ENCODE results near the gene NRXN3. TPM values are rescaled to one million over a fixed set of nuclear protein-coding genes. Genes with fewer than 3 reads are reported as not detected.

NRXN3 gene
- total RNA-seq, 1 experiment from 2014 or later, result not detected

DNA sequence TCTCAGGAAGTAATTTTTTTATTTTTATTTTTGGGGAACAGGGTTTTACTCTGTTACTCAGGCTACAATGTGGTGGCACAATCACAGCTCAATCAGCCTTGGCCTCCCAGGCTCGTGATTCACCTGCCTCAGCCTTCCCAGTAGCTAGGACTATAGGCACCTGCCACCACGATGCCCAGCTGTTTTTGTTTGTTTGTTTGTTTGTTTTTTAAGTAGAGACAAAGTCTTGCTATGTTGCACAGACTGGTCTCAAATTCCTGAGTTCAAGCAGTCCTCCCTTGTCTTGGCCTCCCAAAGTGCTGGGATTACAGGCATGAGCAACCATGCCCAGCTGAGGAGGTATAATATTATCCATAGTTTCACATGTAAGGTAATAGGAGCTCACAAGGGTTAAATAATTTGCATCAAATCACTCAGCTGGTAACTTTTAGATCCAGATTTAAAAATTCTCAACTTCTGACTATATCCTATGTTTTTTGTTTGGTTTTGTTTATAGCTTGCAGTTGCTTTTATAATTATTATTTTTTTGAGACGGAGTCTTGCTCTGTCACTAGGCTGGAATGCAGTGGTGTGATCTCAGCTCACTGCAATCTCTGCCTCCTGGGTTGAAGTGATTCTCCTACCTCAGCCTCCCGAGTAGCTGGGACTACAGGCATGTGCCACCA is 1411.9 kb downstream of the NRXN3 start:
- Histone ChIP-seq H2AFZ (no peak overlapping the region), H3K36me3 (ENCODE audit: low read depth) (no peaks in the 10 kb centered on the region), H3K27ac (no peak overlapping the region), H3K4me3 (no peak overlapping the region), H3F3A (ENCODE audit: insufficient read depth, low read depth) (no peaks in the 10 kb centered on the region), H3K4me2 (no peak overlapping the region), H3K9me2 (ENCODE audit: insufficient read depth) (no peaks in the 10 kb centered on the region), H3K9me3 (ENCODE audit: insufficient read depth, low read depth) (no peaks in the 10 kb centered on the region), H3K79me2 (ENCODE audit: low read depth) (no peaks in the 10 kb centered on the region), H4K20me1 (ENCODE audit: insufficient read depth) (no peaks in the 10 kb centered on the region), H3K27me3 (ENCODE audit: insufficient read depth, low read depth) (no peaks in the 10 kb centered on the region), H3K4me1 (replicated peaks; ENCODE audit: insufficient read depth) (no peaks in the 10 kb centered on the region)
- CTCF ChIA-PET, result no interaction called here
- intact Hi-C loops (cut with micrococcal nuclease; ENCODE audit: unreplicated experiment), result no loop called here
- no peak for DNase-seq
- POLR2A ChIA-PET (ENCODE audit: unreplicated experiment), result interaction anchor here (0.7 kb wide), 1 partner anchor 340 kb away, joined by 4 read pairs; no protein-coding TSS in a partner anchor
- no peak for TF ChIP-seq EZH2 (IDR thresholded peaks at IDR 0.05; ENCODE audit: low read depth)
- TF ChIP-seq, protein P1, sequence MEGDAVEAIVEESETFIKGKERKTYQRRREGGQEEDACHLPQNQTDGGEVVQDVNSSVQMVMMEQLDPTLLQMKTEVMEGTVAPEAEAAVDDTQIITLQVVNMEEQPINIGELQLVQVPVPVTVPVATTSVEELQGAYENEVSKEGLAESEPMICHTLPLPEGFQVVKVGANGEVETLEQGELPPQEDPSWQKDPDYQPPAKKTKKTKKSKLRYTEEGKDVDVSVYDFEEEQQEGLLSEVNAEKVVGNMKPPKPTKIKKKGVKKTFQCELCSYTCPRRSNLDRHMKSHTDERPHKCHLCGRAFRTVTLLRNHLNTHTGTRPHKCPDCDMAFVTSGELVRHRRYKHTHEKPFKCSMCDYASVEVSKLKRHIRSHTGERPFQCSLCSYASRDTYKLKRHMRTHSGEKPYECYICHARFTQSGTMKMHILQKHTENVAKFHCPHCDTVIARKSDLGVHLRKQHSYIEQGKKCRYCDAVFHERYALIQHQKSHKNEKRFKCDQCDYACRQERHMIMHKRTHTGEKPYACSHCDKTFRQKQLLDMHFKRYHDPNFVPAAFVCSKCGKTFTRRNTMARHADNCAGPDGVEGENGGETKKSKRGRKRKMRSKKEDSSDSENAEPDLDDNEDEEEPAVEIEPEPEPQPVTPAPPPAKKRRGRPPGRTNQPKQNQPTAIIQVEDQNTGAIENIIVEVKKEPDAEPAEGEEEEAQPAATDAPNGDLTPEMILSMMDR (conservative IDR thresholded peaks at IDR 0.05), result no peak
- no TSS peak for BruUV-seq (replicated peaks)

DNA sequence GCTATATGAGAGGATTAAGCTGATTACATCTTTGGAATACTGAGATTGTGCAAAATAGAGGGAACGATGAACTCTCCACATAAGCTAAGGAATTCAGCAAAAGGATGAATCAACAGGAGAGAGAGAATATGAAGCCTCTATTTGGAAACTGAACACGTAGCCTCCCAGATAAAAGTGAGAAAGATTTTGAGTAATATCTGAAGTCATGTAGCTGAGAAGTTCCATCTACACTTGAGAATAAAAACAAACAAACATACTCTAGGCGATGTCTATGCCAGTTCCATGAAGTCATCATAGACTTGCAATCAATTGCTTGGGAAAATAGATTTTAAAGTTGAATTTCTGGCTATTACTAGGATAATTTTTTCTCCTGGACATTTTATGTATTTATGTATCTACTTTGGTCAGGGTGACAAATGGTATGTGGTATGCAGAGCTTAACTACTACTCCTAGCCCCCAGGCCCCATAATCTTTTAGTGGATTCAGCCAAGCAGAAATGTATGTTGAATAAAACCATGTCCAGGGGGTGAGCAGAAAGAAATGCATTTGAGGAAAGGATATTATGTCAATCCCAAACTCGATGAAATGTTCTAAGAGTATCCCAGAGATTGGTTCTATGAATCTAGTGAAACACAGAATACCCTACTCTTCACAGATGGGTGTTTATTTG is 1413.7 kb downstream of the NRXN3 start:
- POLR2A ChIA-PET (ENCODE audit: unreplicated experiment), result no interaction called here
- no peaks in the 10 kb centered on the region for H3K9me2 ChIP-seq (ENCODE audit: insufficient read depth)
- no peaks in the 10 kb centered on the region for H3K9me3 ChIP-seq (ENCODE audit: insufficient read depth, low read depth)
- no peak for DNase-seq
- H3K4me1 ChIP-seq (replicated peaks; ENCODE audit: insufficient read depth), result no peaks in the 10 kb centered on the region
- CTCF ChIA-PET, result no interaction called here
- no peak overlapping the region for H2AFZ ChIP-seq
- H3K79me2 ChIP-seq (ENCODE audit: low read depth), result no peaks in the 10 kb centered on the region
- H4K20me1 ChIP-seq (ENCODE audit: insufficient read depth), result no peaks in the 10 kb centered on the region
- TF ChIP-seq EZH2 (IDR thresholded peaks at IDR 0.05; ENCODE audit: low read depth), result no peak
- TF ChIP-seq, protein P1 (conservative IDR thresholded peaks at IDR 0.05), result no peak
- H3K36me3 ChIP-seq (ENCODE audit: low read depth), result no peaks in the 10 kb centered on the region
- intact Hi-C loops (cut with micrococcal nuclease; ENCODE audit: unreplicated experiment), result no loop called here
- no peak overlapping the region for H3K4me3 ChIP-seq
- no peaks in the 10 kb centered on the region for H3F3A ChIP-seq (ENCODE audit: insufficient read depth, low read depth)
- H3K27me3 ChIP-seq (ENCODE audit: insufficient read depth, low read depth), result no peaks in the 10 kb centered on the region
- no peak overlapping the region for H3K27ac ChIP-seq
- no TSS peak for BruUV-seq (replicated peaks)
- H3K4me2 ChIP-seq, result no peak overlapping the region

DNA sequence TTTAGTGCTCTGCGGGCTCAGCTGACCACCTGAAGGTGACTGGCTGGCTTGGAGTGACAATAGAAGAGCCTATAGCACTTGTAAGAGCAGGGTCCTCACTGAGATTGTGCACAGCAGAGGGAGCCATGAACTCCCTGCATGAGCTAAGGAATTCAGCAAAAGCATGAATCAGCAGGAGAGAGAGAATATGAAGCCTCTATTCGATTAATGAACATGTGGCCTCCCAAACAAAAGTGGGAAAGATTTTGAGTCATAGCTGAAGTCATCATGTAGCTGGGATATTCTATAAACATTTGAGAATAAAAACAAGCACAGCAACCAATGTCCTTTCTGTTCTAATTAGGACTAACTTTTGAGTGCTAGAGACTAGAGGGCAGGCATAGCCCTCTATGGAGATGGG is 1414.5 kb downstream of the NRXN3 start:
- no peaks in the 10 kb centered on the region for H3K9me2 ChIP-seq (ENCODE audit: insufficient read depth)
- H3K4me3 ChIP-seq, result no peak overlapping the region
- H3K27ac ChIP-seq, result no peak overlapping the region
- no peaks in the 10 kb centered on the region for H4K20me1 ChIP-seq (ENCODE audit: insufficient read depth)
- CTCF ChIA-PET, result no interaction called here
- no peaks in the 10 kb centered on the region for H3K4me1 ChIP-seq (replicated peaks; ENCODE audit: insufficient read depth)
- DNase-seq, result no peak
- H3K79me2 ChIP-seq (ENCODE audit: low read depth), result no peaks in the 10 kb centered on the region
- intact Hi-C loops (cut with micrococcal nuclease; ENCODE audit: unreplicated experiment), result no loop called here
- TF ChIP-seq EZH2 (IDR thresholded peaks at IDR 0.05; ENCODE audit: low read depth), result no peak
- TF ChIP-seq, protein P1 (conservative IDR thresholded peaks at IDR 0.05), result no peak
- H3K4me2 ChIP-seq, result no peak overlapping the region
- no peak overlapping the region for H2AFZ ChIP-seq
- no peaks in the 10 kb centered on the region for H3K9me3 ChIP-seq (ENCODE audit: insufficient read depth, low read depth)
- no peaks in the 10 kb centered on the region for H3K27me3 ChIP-seq (ENCODE audit: insufficient read depth, low read depth)
- no TSS peak for BruUV-seq (replicated peaks)
- POLR2A ChIA-PET (ENCODE audit: unreplicated experiment), result no interaction called here
- no peaks in the 10 kb centered on the region for H3K36me3 ChIP-seq (ENCODE audit: low read depth)
- no peaks in the 10 kb centered on the region for H3F3A ChIP-seq (ENCODE audit: insufficient read depth, low read depth)

Data from PC-9 (cell line).